A172 (cell line): ENCODE results near the gene FAM177B. TPM values are rescaled to one million over a fixed set of nuclear protein-coding genes. Genes with fewer than 3 reads are reported as not detected.

Source experiments
- DNase-seq: peaks from one replicate; pipeline ENCODE4 v3.0.0-alpha.2; 2015; ENCODE audit warnings: low spot score
- total RNA-seq: library from RNA; depleted of rRNA; stranded (reverse); fragments of >200 nt; shearing (Covaris generic); gene quantifications from 2 replicates; pipeline ENCODE4 v1.2.3, GENCODE V29; 2014; rRNA removed

Gene FAM177B
- total RNA-seq, 1 experiment from 2014 or later: not detected

DNA sequence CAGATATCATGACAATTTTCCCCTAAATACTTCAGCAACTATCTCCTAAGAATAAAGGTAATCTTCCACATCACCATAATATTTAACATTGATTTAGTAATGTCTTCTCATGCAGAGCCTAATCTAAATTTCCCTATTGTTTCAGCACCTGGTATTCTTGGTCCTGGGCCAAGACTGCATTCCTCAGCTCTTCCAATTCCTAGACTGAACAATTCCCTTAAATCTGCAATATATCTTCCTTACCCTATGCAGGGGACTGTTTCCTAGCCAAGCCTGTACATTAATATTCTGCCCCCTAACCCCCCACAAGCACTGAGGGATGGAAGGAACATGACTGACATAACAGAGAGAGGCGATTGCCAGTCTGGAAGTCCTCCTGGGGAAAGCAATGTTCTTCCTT is 49.1 kb downstream of the FAM177B start:
- DNase-seq: peak; percentile 46

DNA sequence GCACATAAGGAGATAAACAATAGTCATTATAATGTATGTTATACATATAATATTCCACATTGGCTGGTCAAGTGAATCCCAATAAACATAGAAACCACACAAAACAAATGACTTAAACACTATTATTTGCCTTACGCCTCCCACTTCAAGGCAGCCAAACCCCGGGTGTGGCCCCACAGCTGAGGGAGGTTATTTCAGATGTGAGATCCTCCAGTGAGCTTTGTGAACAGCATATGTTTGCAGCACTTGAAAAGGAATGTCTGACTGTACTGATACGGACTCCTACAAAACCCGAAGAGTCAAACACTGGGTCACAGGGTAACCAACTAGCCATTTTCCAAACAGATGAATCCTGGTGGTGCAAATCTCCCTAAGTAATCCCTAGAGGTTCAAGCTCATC is 50.7 kb downstream of the FAM177B start:
- no peak for DNase-seq

GRCh38 chr1:222788402-222789156 is 51.6 kb downstream of the FAM177B start:
- no peak for DNase-seq

GRCh38 chr1:222790115-222790514 is 53.1 kb downstream of the FAM177B start:
- DNase-seq: no peak

- DNase-seq: no peak
Measured at GRCh38 chr1:222790520-222790919, 53.5 kb downstream of the FAM177B start.

DNA sequence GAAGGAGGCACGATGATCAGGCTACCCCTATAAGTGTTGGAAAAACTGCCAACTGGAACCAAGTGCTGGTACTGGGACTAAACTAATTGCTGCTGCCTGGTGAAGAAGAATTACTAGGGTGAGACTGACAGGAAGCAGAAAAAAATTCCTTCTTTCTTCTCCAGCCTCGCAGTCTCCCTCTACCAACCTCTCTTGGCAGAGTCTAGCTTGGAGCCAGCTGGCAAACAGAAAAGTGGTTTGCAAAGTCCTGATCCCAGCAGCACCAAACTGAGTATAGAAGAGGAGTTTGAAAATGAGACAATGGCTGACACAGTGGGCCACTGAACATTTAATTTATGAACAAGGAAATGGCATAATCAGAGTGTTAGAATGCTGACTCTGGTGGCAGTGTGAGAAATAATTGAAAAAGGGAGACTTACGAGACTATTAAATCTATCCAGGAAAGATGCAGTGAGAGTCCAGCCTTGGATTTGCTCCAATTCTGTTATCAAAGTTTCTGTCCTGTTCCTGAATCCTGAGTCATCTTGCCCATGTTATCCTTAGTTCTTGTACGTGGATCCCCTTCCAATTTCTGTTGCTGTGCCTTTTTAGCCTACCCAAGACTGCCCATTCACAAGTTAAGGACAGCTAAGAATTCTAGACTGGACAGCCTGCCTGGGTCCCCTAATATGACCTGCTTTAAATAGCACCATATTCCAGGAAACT is 54.2 kb downstream of the FAM177B start:
- peak; percentile 77 for DNase-seq

- no peak for DNase-seq
Measured at GRCh38 chr1:222792744-222793143, 55.7 kb downstream of the FAM177B start.

DNA sequence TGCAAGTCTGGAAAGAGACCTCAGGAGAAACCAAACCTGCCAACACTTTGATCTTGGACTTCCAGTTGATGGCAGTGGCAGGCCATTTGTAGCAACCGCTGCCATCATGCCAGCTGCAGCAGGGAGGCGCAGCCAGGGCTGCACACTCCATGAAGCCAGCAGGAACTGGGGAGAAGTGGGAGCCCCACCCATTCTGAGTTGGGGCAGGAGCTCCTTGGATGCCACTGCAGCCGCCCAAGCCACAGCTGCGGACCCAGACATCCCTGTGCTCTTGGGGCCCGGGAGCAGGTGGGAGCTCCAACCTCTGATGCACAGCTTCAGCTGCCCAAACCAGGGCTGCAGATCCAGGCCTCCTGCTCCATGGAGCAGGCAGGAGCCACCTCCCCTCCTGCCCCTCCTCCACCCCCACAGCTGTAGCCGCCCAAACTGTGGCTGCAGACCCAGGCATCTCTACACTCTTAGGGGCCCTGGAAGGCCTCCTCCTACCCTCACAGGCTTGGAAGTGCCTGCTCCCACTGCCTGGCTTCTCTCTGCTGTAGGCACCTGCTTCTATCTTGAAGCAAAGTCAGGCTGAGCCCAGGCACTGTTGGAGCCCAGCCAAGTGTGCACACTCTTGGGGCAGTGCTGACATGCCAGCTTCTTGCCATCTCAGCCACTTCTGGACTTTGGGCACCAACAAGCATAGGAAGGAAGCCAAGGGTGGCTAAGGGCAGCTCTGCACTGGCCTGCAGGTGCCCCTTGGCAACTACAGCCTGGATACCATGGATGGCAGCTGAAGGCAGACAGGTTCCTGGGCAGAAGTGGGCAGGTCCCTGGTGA is 57.9 kb downstream of the FAM177B start:
- DNase-seq: no peak

DNA sequence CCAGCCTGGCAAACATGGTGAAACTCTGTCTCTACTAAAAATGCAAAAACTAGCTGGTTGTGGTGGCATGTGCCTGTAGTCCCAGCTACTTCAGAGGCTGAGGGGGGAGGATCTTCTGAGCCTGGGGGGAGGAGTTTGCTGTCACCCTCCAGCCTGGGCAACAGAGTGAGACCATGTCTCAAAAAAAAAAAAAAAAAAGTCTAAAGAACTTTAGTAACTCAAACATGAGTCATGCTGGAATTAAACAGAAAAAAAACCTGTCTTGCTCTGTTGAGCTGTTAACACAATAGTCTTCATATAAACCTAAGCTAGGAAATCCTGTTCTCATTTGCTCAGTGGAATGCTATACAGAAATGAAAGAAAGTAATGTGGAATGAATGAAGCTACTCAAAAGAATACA is 61.1 kb downstream of the FAM177B start:
- DNase-seq: peak; percentile 40

DNA sequence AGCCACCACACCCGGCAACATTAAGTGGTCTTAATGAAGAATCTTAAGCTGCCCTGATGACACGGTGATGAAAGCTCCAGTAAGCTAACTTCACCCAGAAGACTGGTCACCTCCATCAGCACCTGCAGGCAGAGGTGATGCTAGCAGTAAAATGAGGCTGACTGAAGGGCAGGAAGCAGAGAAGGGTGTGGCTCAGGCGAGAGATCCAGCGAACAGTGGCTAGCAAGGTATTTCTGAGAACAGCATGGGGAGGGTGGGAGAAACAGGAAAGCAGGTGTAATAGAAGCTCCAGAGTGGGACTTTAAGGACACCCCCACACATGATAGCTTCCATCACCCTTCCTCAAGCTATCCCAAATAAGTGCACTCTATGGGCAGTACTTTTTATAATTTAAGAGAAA is 62.0 kb downstream of the FAM177B start:
- no peak for DNase-seq

Other genes starting within 250 kb of the FAM177B start
- gene HHIPL2, start 189.1 kb upstream of the FAM177B start, total RNA-seq: 5.8 and 10.4 TPM in 2 replicates
- gene TAF1A, start 147.3 kb upstream of the FAM177B start, total RNA-seq: 20.6 and 29.2 TPM in 2 replicates
- 27.9 and 34.7 TPM in 2 replicates for gene MIA3, start 119.1 kb upstream of the FAM177B start, total RNA-seq
- 50.1 and 62.1 TPM in 2 replicates for gene AIDA, start 24.7 kb upstream of the FAM177B start, total RNA-seq
- gene BROX, start 24.6 kb upstream of the FAM177B start, total RNA-seq: 140 and 141 TPM in 2 replicates
- 3.3 and 5.0 TPM in 2 replicates for gene DISP1, start 77.8 kb downstream of the FAM177B start, total RNA-seq